Motor neuron (in vitro differentiated cells): Measurements from ENCODE around the gene ZFYVE1. TPM values are rescaled to one million over a fixed set of nuclear protein-coding genes. Genes with fewer than 3 reads are reported as not detected.

ENCODE experiments used
- ATAC-seq, 8 experiments: fragments of 200-7000 bp; cut with Tn5 transposase; replicated peaks in 6 of 8; 2 replicates each; pipeline ENCODE4 v1.8.0; 2021; ENCODE audit warnings: mild to moderate bottlenecking in 8 of 8, moderate library complexity in 8 of 8
- H3K27ac ChIP-seq, 2 donors: fragments of 250-450 bp; sonication (Bioruptor Pico); 2 replicates each; pipeline ENCODE4 v1.9.0; 2021; ENCODE audit warnings: antibody characterized with exemption in 2 of 2, mild to moderate bottlenecking in 2 of 2, moderate library complexity in 1 of 2
- H3K4me1 ChIP-seq, 2 donors: fragments of 250-450 bp; sonication (Bioruptor Pico); replicated peaks in 1 of 2; 2 replicates each; pipeline ENCODE4 v1.6.1; 2021; ENCODE audit warnings: antibody characterized with exemption in 2 of 2, mild to moderate bottlenecking in 2 of 2, moderate library complexity in 1 of 2
- H3K4me3 ChIP-seq, 5 donors: fragments of 250-450 bp; sonication (Bioruptor Pico); 2 replicates each; pipeline ENCODE4 v1.9.0; 2021; ENCODE audit warnings: antibody characterized with exemption in 5 of 5, mild to moderate bottlenecking in 5 of 5, moderate library complexity in 4 of 5
- WGBS, 10 experiments: fragments of 450-650 bp; shearing (Covaris generic); methylation state at CpG; one replicate each; pipeline ENCODE4 v1.0.0; 2022; 5-methylcytosine and 5-hydroxymethylcytosine counted together
- in situ Hi-C, 9 experiments: fragments of 400-800 bp; cut with MboI; loops; one replicate each; pipeline ENCODE4 v1.15.0; 2021; ENCODE audit warnings: low sequenced_read_pairs in 9 of 9, low pct_unique_long_range_greater_than_20kb in 2 of 9; ENCODE audit not compliant: unreplicated experiment in 9 of 9
- total RNA-seq, 8 experiments: library from RNA; unstranded; fragments of 300-600 nt; gene quantifications; 2 replicates each; pipeline versions ENCODE4 v1.2.3 to v1.2.4, GENCODE V29; 2022

Gene ZFYVE1
- total RNA-seq, 8 experiments from 2014 or later, result 9.7 to 19.7 (median 12.1) TPM

GRCh38 chr14:72921396-72921795, 105.5 kb downstream of the ZFYVE1 start:
- no peak for ATAC-seq
- Histone ChIP-seq H3K27ac (no peak overlapping the region), H3K4me3 (no peak overlapping the region), H3K4me1 (peaks cover 19% of the 10 kb centered on the region in 2 donors)
- in situ Hi-C loops, result loop anchor here in 1 of 9 experiments (25.0 kb wide), 1 partner anchor 409 kb away; no protein-coding TSS in a partner anchor

GRCh38 chr14:72920008-72920407, 106.9 kb downstream of the ZFYVE1 start:
- ATAC-seq, result no peak
- Histone ChIP-seq H3K4me1 (peaks cover 13% of the 10 kb centered on the region in 2 donors), H3K27ac (no peak overlapping the region), H3K4me3 (no peak overlapping the region)
- WGBS, 10 experiments, result 17 to 100% (median 92%) methylated on average over 1 to 2 of the region's 2 CpGs; no CpG with 5 or more reads in 4 of the 10 experiments
- in situ Hi-C loops, result loop anchor here in 1 of 9 experiments (25.0 kb wide), 1 partner anchor 408 kb away; no protein-coding TSS in a partner anchor

Other genes starting within 250 kb of the ZFYVE1 start
- 10 to 100 TPM in 3 of 8 experiments, 1 to 10 TPM in 5; 5.0 to 10.8 (median 8.6) TPM for gene DPF3, start 133.0 kb downstream of the ZFYVE1 start, total RNA-seq
- 10 to 100 TPM in 7 of 8 experiments, 1 to 10 TPM in 1; 7.1 to 36.6 (median 15.6) TPM for gene DCAF4, start 100.6 kb downstream of the ZFYVE1 start, total RNA-seq
- 100 to 1,000 TPM in 1 of 8 experiments, 10 to 100 TPM in 7; 53.9 to 100 (median 70.9) TPM for gene RBM25, start 31.4 kb upstream of the ZFYVE1 start, total RNA-seq
- 10 to 100 TPM; 31.1 to 54.2 (median 37.0) TPM for gene PSEN1, start 109.4 kb upstream of the ZFYVE1 start, total RNA-seq
- gene PAPLN, start 210.4 kb upstream of the ZFYVE1 start, total RNA-seq, result 10 to 100 TPM in 3 of 8 experiments, 1 to 10 TPM in 2, under 1 TPM in 3; 0.54 to 29.4 (median 1.5) TPM